ENCODE measurements around the gene IRAK2. TPM values are rescaled to one million over a fixed set of nuclear protein-coding genes. Genes with fewer than 3 reads are reported as not detected.

IRAK2 gene
- polyA plus RNA-seq, 3 donors = 0.78 to 2.0 (median 1.5) TPM

DNA sequence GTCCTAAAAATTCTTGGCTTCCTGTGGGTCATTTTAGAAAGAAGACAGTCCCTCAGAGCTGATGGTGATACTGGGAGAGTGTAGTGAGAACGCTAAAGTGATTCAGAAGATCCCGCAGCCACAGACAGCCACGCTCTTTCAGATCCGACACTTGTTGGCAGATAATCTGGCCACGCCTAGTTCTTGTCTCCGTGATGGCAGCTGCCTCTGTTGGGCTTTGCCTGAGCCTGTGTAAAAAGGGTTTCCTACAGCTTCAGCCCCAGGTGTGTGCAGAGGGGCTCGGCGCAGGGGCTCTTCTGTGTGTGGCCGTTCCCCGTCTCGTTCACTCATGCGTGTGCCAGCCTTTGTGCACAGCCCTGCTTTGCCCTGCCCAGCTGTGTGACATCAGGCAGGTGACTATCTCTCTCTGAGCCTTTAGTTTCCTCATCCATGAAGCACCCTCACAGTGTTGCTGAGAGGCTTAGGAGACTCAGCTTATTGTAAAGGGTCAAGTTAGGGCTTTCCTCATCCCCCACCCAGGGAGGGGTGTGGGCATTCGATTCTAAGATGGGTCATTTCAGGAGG is 6.3 kb downstream of the IRAK2 start:
- Histone ChIP-seq H3K9me3 (replicated peaks in 1 of 2; ENCODE audit: control insufficient read depth in 1 of 2, insufficient read depth in 1 of 2, low read length in 2 of 2) (peaks cover 11 to 13% of the 10 kb centered on the region in 2 donors), H3K27ac (ENCODE audit: low read depth in 1 of 2, low read length in 2 of 2) (no peak overlapping the region), H3K36me3 (replicated peaks in 1 of 2; ENCODE audit: control insufficient read depth in 1 of 2, insufficient read depth in 2 of 2, low read length in 2 of 2) (no peaks in the 10 kb centered on the region), H3K79me2 (ENCODE audit: insufficient read depth, low read length) (no peaks in the 10 kb centered on the region), H3K4me2 (replicated peaks; ENCODE audit: extremely low read depth, low read length, poor library complexity, severe bottlenecking) (no peak overlapping the region), H2AFZ (ENCODE audit: insufficient read depth, low read depth, low read length, poor library complexity, severe bottlenecking) (no peak overlapping the region), H3K9ac (ENCODE audit: insufficient read depth, low read length, poor library complexity, severe bottlenecking) (no peak overlapping the region), H4K20me1 (ENCODE audit: insufficient read depth, low read length) (no peaks in the 10 kb centered on the region), H3K4me3 (replicated peaks in 1 of 3; ENCODE audit: low read depth in 2 of 3, low read length in 3 of 3) (no peak overlapping the region), H3K27me3 (ENCODE audit: control insufficient read depth in 2 of 2, insufficient read depth in 2 of 2, low read length in 2 of 2) (no peaks in the 10 kb centered on the region), H3K4me1 (ENCODE audit: control insufficient read depth in 1 of 2, insufficient read depth in 2 of 2, low read length in 2 of 2) (peaks cover 17 to 21% of the 10 kb centered on the region in 2 donors)
- TF ChIP-seq, protein P1, sequence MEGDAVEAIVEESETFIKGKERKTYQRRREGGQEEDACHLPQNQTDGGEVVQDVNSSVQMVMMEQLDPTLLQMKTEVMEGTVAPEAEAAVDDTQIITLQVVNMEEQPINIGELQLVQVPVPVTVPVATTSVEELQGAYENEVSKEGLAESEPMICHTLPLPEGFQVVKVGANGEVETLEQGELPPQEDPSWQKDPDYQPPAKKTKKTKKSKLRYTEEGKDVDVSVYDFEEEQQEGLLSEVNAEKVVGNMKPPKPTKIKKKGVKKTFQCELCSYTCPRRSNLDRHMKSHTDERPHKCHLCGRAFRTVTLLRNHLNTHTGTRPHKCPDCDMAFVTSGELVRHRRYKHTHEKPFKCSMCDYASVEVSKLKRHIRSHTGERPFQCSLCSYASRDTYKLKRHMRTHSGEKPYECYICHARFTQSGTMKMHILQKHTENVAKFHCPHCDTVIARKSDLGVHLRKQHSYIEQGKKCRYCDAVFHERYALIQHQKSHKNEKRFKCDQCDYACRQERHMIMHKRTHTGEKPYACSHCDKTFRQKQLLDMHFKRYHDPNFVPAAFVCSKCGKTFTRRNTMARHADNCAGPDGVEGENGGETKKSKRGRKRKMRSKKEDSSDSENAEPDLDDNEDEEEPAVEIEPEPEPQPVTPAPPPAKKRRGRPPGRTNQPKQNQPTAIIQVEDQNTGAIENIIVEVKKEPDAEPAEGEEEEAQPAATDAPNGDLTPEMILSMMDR (IDR thresholded peaks at IDR 0.05) = no peak
- intact Hi-C loops (cut with micrococcal nuclease) = no loop called here
- peaks cover 19 to 22% of the 10 kb centered on the region in 2 donors for H3K36me3 Mint-ChIP-seq
- H3K9me3 Mint-ChIP-seq = peaks cover 9 to 22% (median 15%) of the 10 kb centered on the region in 7 donors
- H3K27ac Mint-ChIP-seq = peak overlapping the region in 3 of 7 donors; percentile 50 to 74 (median 63)
- 95% methylated on average over 10 of the region's 13 CpGs for WGBS (ENCODE audit: insufficient coverage)
- DNase-seq = no peak
- H3K4me1 Mint-ChIP-seq = peaks cover 30% of the 10 kb centered on the region
- H3K4me3 Mint-ChIP-seq = no peak overlapping the region
- H3K27me3 Mint-ChIP-seq (ENCODE audit: low read depth in 3 of 3) = peaks cover 1 to 3% (median 2%) of the 10 kb centered on the region in 3 donors

GRCh38 chr3:10173095-10173925 is 8.6 kb downstream of the IRAK2 start:
- peak overlapping the region; percentile 84 for H3K27ac ChIP-seq (ENCODE audit: low read depth in 1 of 2, low read length in 2 of 2)
- no peak overlapping the region for H2AFZ ChIP-seq (ENCODE audit: insufficient read depth, low read depth, low read length, poor library complexity, severe bottlenecking)
- peak overlapping the region in 1 of 2 donors; percentile 51 for H3K4me3 Mint-ChIP-seq

More at GRCh38 chr3:10173095-10173925, 8.6 kb downstream of the IRAK2 start:
- peak overlapping the region; percentile 93 to 98 (median 95) for H3K27ac Mint-ChIP-seq
- H3K9me3 Mint-ChIP-seq = peaks cover 9 to 14% (median 12%) of the 10 kb centered on the region in 7 donors
- H4K20me1 ChIP-seq (ENCODE audit: insufficient read depth, low read length) = no peaks in the 10 kb centered on the region
- H3K27me3 ChIP-seq (ENCODE audit: control insufficient read depth in 2 of 2, insufficient read depth in 2 of 2, low read length in 2 of 2) = no peaks in the 10 kb centered on the region
- peak in 1 of 3 donors; percentile 77 for DNase-seq
- no peaks in the 10 kb centered on the region for H3K36me3 ChIP-seq (replicated peaks in 1 of 2; ENCODE audit: control insufficient read depth in 1 of 2, insufficient read depth in 2 of 2, low read length in 2 of 2)
- peaks cover 17 to 19% of the 10 kb centered on the region in 2 donors for H3K4me1 ChIP-seq (ENCODE audit: control insufficient read depth in 1 of 2, insufficient read depth in 2 of 2, low read length in 2 of 2)
- peaks cover 10 to 12% of the 10 kb centered on the region in 2 donors for H3K9me3 ChIP-seq (replicated peaks in 1 of 2; ENCODE audit: control insufficient read depth in 1 of 2, insufficient read depth in 1 of 2, low read length in 2 of 2)
- peak overlapping the region; percentile 40 for H3K4me2 ChIP-seq (replicated peaks; ENCODE audit: extremely low read depth, low read length, poor library complexity, severe bottlenecking)
- WGBS (ENCODE audit: insufficient coverage) = 58% methylated on average over 2 of the region's 10 CpGs
- H3K79me2 ChIP-seq (ENCODE audit: insufficient read depth, low read length) = no peaks in the 10 kb centered on the region
- peaks cover 11 to 26% of the 10 kb centered on the region in 2 donors for H3K36me3 Mint-ChIP-seq
- peaks cover 0 to 3% (median 2%) of the 10 kb centered on the region in 3 donors for H3K27me3 Mint-ChIP-seq (ENCODE audit: low read depth in 3 of 3)
- TF ChIP-seq, protein P1 (IDR thresholded peaks at IDR 0.05) = no peak
- H3K4me3 ChIP-seq (replicated peaks in 1 of 3; ENCODE audit: low read depth in 2 of 3, low read length in 3 of 3) = peak overlapping the region in 1 of 3 experiments; percentile 10
- intact Hi-C loops (cut with micrococcal nuclease) = loop anchor here in 1 of 2 donors (1.0 kb wide), 1 partner anchor 8 kb away; no protein-coding TSS in a partner anchor
- H3K9ac ChIP-seq (ENCODE audit: insufficient read depth, low read length, poor library complexity, severe bottlenecking) = peak overlapping the region; percentile 44
- H3K4me1 Mint-ChIP-seq = peaks cover 16% of the 10 kb centered on the region

Data from CD14-positive monocyte (primary cell).